Ectodermal cell (in vitro differentiated cells): ENCODE results near the gene PPP6R1.

Experiments used
- H3K27ac ChIP-seq: 2 replicates; pipeline ENCODE4 v1.7.0; 2013; ENCODE audit warnings: mild to moderate bottlenecking, low read depth, low read length; ENCODE audit not compliant: insufficient read depth, poor library complexity, severe bottlenecking
- H3K27me3 ChIP-seq: 2 replicates; pipeline ENCODE4 v1.7.0; 2013; ENCODE audit warnings: mild to moderate bottlenecking, low read length; ENCODE audit not compliant: insufficient read depth, control insufficient read depth, poor library complexity, severe bottlenecking
- H3K36me3 ChIP-seq: one replicate; pipeline ENCODE4 v1.7.0; 2013; ENCODE audit warnings: low read length; ENCODE audit not compliant: control insufficient read depth, insufficient read depth
- H3K4me1 ChIP-seq: one replicate; pipeline ENCODE4 v1.7.0; 2013; ENCODE audit warnings: low read length; ENCODE audit not compliant: control insufficient read depth, insufficient read depth
- H3K4me3 ChIP-seq: 2 replicates; pipeline ENCODE4 v1.7.0; 2013; ENCODE audit warnings: low read depth, low read length, control low read depth; ENCODE audit not compliant: insufficient read depth
- H3K9me3 ChIP-seq: 2 replicates; pipeline ENCODE4 v1.7.0; 2013; ENCODE audit warnings: mild to moderate bottlenecking, low read length, moderate library complexity; ENCODE audit not compliant: control insufficient read depth
- WGBS, 2 experiments: methylation state at CpG; one replicate each; pipeline ENCODE4 v1.1.7; 2013; ENCODE audit warnings: missing lambda C conversion rate in 2 of 2; 5-methylcytosine and 5-hydroxymethylcytosine counted together

Gene PPP6R1

GRCh38 chr19:55283548-55284377 lies 24.9 kb upstream of the PPP6R1 start, which contains the start of gene BRSK1:
BRSK1 (plus strand) TSS chr19:55283997; CDS start chr19:55284443, 446 bp downstream.
- Histone ChIP-seq H3K4me1 (peaks cover 21% of the 10 kb centered on the region), H3K4me3 (peak within 1 kb of the TSS; percentile 64)
- WGBS, 2 experiments: 6 to 7% methylated on average over 37 to 41 of the region's 44 CpGs

GRCh38 chr19:55279770-55280643 lies 21.2 kb upstream of the PPP6R1 start, which contains the start of gene HSPBP1:
HSPBP1 (minus strand) TSS chr19:55280110; CDS start chr19:55279608, 502 bp downstream.
- Histone ChIP-seq H3K27ac (peak within 1 kb of the TSS; percentile 94), H3K9me3 (no peaks in the 10 kb centered on the region), H3K4me1 (peaks cover 24% of the 10 kb centered on the region), H3K27me3 (no peaks in the 10 kb centered on the region), H3K36me3 (peaks cover 3% of the 10 kb centered on the region), H3K4me3 (peak within 1 kb of the TSS; percentile 71)
- WGBS, 2 experiments: 2% methylated on average over 51 to 52 of the region's 52 CpGs

More at GRCh38 chr19:55283548-55284377, 24.9 kb upstream of the PPP6R1 start, which contains the start of gene BRSK1:
- peak within 1 kb of the TSS; percentile 63 for H3K27ac ChIP-seq
- H3K9me3 ChIP-seq: no peaks in the 10 kb centered on the region
- peaks cover under 1% of the 10 kb centered on the region for H3K36me3 ChIP-seq
- H3K27me3 ChIP-seq: no peaks in the 10 kb centered on the region

- peaks cover 21% of the 10 kb centered on the region for H3K4me1 ChIP-seq
- peak overlapping the region; percentile 71 for H3K4me3 ChIP-seq
- no peaks in the 10 kb centered on the region for H3K27me3 ChIP-seq
- H3K9me3 ChIP-seq: no peaks in the 10 kb centered on the region
- peaks cover 3% of the 10 kb centered on the region for H3K36me3 ChIP-seq
- 2% methylated on average over 23 of the region's 23 CpGs for WGBS, 2 experiments
- peak overlapping the region; percentile 94 for H3K27ac ChIP-seq
These were observed 20.5 kb upstream of the PPP6R1 start for GRCh38 chr19:55279340-55279739.

- Histone ChIP-seq H3K36me3 (peaks cover 8% of the 10 kb centered on the region), H3K27ac (no peak overlapping the region), H3K4me1 (peaks cover 20% of the 10 kb centered on the region), H3K4me3 (peak overlapping the region; percentile 71), H3K9me3 (no peaks in the 10 kb centered on the region), H3K27me3 (no peaks in the 10 kb centered on the region)
- 92 to 95% methylated on average over 11 to 13 of the region's 13 CpGs for WGBS, 2 experiments
These were observed 19.7 kb upstream of the PPP6R1 start for GRCh38 chr19:55278391-55279135.

- H3K27ac ChIP-seq: no peak overlapping the region
- WGBS, 2 experiments: 87 to 88% methylated on average over 17 of the region's 17 CpGs
- peaks cover 9% of the 10 kb centered on the region for H3K36me3 ChIP-seq
- H3K4me3 ChIP-seq: no peak overlapping the region
- peaks cover 18% of the 10 kb centered on the region for H3K4me1 ChIP-seq
- H3K9me3 ChIP-seq: no peaks in the 10 kb centered on the region
- no peaks in the 10 kb centered on the region for H3K27me3 ChIP-seq
These were observed 18.7 kb upstream of the PPP6R1 start for GRCh38 chr19:55277494-55277893.

- Histone ChIP-seq H3K9me3 (no peaks in the 10 kb centered on the region), H3K27ac (no peak overlapping the region), H3K36me3 (peaks cover 9% of the 10 kb centered on the region), H3K27me3 (no peaks in the 10 kb centered on the region), H3K4me1 (peaks cover 18% of the 10 kb centered on the region), H3K4me3 (no peak overlapping the region)
- 96% methylated on average over 15 of the region's 15 CpGs for WGBS, 2 experiments
These were observed 18.1 kb upstream of the PPP6R1 start for GRCh38 chr19:55276720-55277430.

- H3K4me1 ChIP-seq: peaks cover 18% of the 10 kb centered on the region
- H3K27ac ChIP-seq: no peak overlapping the region
- H3K36me3 ChIP-seq: peaks cover 9% of the 10 kb centered on the region
- no peaks in the 10 kb centered on the region for H3K9me3 ChIP-seq
- WGBS, 2 experiments: 94 to 96% methylated on average over 17 of the region's 17 CpGs
- no peaks in the 10 kb centered on the region for H3K27me3 ChIP-seq
- no peak overlapping the region for H3K4me3 ChIP-seq
These were observed 17.3 kb upstream of the PPP6R1 start for GRCh38 chr19:55275851-55276719.

- WGBS, 2 experiments: 95 to 96% methylated on average over 36 of the region's 36 CpGs
- H3K4me3 ChIP-seq: no peak overlapping the region
- H3K4me1 ChIP-seq: peaks cover 11% of the 10 kb centered on the region
- no peak overlapping the region for H3K27ac ChIP-seq
- no peaks in the 10 kb centered on the region for H3K27me3 ChIP-seq
- peaks cover 9% of the 10 kb centered on the region for H3K36me3 ChIP-seq
- H3K9me3 ChIP-seq: no peaks in the 10 kb centered on the region
These were observed 15.3 kb upstream of the PPP6R1 start for GRCh38 chr19:55273978-55274707.
